Esophagus (tissue), 2 donors: ENCODE measurements around the gene CHAC1. TPM values are rescaled to one million over a fixed set of nuclear protein-coding genes. Genes with fewer than 3 reads are reported as not detected.

Experiments used
- H3K27ac ChIP-seq, 2 donors: one replicate each; pipeline ENCODE4 v1.5.1; 2013; ENCODE audit warnings: low read depth in 2 of 2, mild to moderate bottlenecking in 2 of 2, inconsistent platforms in 1 of 2, low read length in 1 of 2, moderate library complexity in 1 of 2
- H3K27me3 ChIP-seq, 2 donors: one replicate each; pipeline ENCODE4 v1.6.1; 2013; ENCODE audit warnings: low read length in 2 of 2, control low read depth in 1 of 2, mild to moderate bottlenecking in 1 of 2; ENCODE audit not compliant: insufficient read depth in 2 of 2, control insufficient read depth in 1 of 2
- H3K36me3 ChIP-seq, 2 donors: one replicate each; pipeline ENCODE4 v1.6.1; 2013; ENCODE audit warnings: low read length in 1 of 2; ENCODE audit not compliant: control insufficient read depth in 2 of 2, insufficient read depth in 2 of 2
- H3K4me1 ChIP-seq, 2 donors: one replicate each; pipeline ENCODE4 v1.6.1; 2013; ENCODE audit warnings: low read length in 1 of 2; ENCODE audit not compliant: control insufficient read depth in 2 of 2, insufficient read depth in 2 of 2
- H3K4me3 ChIP-seq, 2 donors: one replicate each; pipeline ENCODE4 v1.5.1; 2013; ENCODE audit warnings: low read length in 2 of 2, mild to moderate bottlenecking in 2 of 2, low read depth in 1 of 2, moderate library complexity in 1 of 2
- H3K9me3 ChIP-seq, 2 donors: one replicate each; pipeline ENCODE4 v1.6.1; 2013; ENCODE audit warnings: mild to moderate bottlenecking in 2 of 2, low read depth in 1 of 2, low read length in 1 of 2, moderate library complexity in 1 of 2; ENCODE audit not compliant: control insufficient read depth in 2 of 2, insufficient read depth in 1 of 2
- WGBS, 2 donors: extraction: QIAGEN DNeasy Blood & Tissue Kit; methylation state at CpG; one replicate each; pipeline ENCODE4 v1.1.7; 2013; 5-methylcytosine and 5-hydroxymethylcytosine counted together
- polyA plus RNA-seq, 2 donors: library from polyadenylated mRNA; stranded (reverse); fragments of 200-250 nt; gene quantifications; one replicate each; pipeline ENCODE4 v1.2.3, GENCODE V29; 2013
- donor health status: healthy with polysubstance abuse.
- donor health status: Bipolar disorder and iron deficiency.

Gene CHAC1
- polyA plus RNA-seq, 2 donors = 21.1 to 70.9 TPM

DNA sequence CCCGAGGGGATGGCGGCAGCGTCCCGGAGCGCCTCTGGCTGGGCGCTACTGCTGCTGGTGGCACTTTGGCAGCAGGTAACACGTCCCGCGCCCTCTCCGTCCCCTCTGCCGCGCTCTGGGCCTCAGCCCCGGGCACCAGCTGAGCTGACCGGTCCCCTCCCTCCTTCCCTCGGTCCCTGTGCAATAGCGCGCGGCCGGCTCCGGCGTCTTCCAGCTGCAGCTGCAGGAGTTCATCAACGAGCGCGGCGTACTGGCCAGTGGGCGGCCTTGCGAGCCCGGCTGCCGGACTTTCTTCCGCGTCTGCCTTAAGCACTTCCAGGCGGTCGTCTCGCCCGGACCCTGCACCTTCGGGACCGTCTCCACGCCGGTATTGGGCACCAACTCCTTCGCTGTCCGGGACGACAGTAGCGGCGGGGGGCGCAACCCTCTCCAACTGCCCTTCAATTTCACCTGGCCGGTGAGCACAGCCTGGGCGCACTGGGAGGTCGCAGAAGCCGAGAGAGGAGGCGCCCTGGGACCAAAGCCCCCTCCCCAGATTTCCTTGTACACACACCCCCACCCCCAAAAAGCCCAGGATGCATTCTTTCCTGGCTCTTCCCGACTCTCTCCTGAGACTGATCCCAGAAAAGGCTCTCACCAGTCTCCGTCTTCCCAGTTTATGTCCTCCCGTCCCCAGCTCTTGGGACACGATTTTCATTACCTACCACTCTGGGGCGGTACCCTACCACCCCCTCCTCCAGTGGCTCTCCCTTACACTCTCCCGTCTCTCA, 23.4 kb upstream of the CHAC1 start:
- Histone ChIP-seq H3K27ac (no peak overlapping the region), H3K27me3 (peaks cover 0 to 18% of the 10 kb centered on the region in 2 donors)

DNA sequence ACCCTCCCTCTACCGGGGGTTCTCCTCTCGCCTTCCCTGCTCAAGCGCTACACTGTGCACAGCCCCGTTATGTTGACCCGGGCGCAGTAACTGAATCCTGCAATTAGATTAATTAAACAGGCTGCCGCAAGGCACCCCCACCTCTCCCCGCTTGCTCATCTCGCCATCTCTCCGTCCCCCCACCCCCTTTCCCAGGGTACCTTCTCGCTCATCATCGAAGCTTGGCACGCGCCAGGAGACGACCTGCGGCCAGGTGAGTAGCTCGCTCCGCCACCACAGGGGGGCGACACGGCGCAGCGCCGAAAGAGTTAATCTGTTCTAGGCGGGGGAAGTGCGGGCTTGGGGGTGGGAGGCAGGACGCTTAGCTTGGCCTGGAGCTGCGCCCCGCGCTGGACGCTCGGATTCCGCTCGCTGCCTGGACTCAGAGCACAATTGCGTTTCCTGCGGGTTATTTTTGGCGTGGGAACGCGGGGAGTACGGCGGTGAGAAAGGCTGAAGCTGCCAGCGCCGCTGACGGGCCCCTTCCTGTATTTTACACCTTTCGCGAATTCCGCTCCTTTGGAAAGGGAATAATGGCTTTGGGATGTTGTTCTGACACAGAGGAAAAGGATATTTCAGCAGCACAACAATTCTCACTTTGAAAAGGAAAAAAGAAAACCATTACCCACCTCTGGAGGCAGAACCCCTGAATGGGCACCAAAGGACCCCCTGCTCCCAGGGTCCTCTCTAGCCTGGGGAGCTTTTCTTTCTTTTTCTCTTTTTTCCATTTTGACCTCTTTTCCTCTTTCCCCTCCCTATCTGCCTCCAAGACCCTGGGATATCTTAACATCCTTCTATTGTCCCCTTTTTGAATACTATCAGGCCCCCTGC, 22.6 kb upstream of the CHAC1 start:
- peak overlapping the region; percentile 41 to 52 for H3K4me3 ChIP-seq

More for the DNA sequence above, 23.4 kb upstream of the CHAC1 start:
- 1 to 2% methylated on average over 51 to 56 of the region's 56 CpGs for WGBS, 2 donors
- Histone ChIP-seq H3K4me1 (peaks cover 20 to 28% of the 10 kb centered on the region in 2 donors), H3K9me3 (no peaks in the 10 kb centered on the region), H3K4me3 (peak overlapping the region; percentile 41 to 52), H3K36me3 (no peaks in the 10 kb centered on the region)

DNA sequence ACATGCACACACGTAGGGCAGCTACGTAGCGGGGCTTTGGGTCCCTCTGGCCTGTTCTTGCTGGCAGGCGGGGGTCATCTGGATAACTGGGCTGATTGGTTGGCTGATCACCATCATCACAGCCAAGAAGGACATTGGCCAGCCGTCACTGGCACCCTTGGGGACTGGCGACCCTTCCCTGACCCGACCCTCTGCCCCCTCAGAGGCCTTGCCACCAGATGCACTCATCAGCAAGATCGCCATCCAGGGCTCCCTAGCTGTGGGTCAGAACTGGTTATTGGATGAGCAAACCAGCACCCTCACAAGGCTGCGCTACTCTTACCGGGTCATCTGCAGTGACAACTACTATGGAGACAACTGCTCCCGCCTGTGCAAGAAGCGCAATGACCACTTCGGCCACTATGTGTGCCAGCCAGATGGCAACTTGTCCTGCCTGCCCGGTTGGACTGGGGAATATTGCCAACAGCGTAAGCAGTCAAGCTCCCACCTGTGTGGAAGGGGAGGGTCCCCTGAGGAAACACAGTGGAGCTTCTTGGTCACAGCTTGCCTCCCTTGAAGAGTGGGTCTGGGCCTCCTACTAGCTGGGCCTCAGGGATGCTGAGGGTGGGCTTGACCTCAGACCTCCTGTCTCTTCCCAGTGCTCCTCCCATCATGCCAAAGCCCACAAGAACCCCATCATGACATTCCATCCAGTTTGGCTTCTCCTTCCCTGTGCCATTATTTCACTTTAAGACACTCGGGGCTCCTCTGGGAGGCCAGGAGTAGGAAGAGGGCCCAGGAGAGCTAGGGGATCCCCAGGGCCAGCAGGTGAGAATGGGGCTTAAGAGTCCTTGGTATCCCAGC, 21.8 kb upstream of the CHAC1 start:
- Histone ChIP-seq H3K27ac (peak overlapping the region in 1 of 2 donors; percentile 1), H3K9me3 (no peaks in the 10 kb centered on the region), H3K4me3 (peak overlapping the region; percentile 15 to 41), H3K27me3 (peaks cover 0 to 15% of the 10 kb centered on the region in 2 donors), H3K36me3 (peaks cover 0 to 3% of the 10 kb centered on the region in 2 donors), H3K4me1 (peaks cover 13 to 19% of the 10 kb centered on the region in 2 donors)
- WGBS, 2 donors = 72 to 74% methylated on average over 16 of the region's 16 CpGs

More for the DNA sequence above, 22.6 kb upstream of the CHAC1 start:
- 1% methylated on average over 46 of the region's 46 CpGs for WGBS, 2 donors
- peak overlapping the region in 1 of 2 donors; percentile 1 for H3K27ac ChIP-seq
- no peaks in the 10 kb centered on the region for H3K9me3 ChIP-seq
- peaks cover 19 to 28% of the 10 kb centered on the region in 2 donors for H3K4me1 ChIP-seq
- no peaks in the 10 kb centered on the region for H3K36me3 ChIP-seq
- H3K27me3 ChIP-seq = peaks cover 0 to 15% of the 10 kb centered on the region in 2 donors

DNA sequence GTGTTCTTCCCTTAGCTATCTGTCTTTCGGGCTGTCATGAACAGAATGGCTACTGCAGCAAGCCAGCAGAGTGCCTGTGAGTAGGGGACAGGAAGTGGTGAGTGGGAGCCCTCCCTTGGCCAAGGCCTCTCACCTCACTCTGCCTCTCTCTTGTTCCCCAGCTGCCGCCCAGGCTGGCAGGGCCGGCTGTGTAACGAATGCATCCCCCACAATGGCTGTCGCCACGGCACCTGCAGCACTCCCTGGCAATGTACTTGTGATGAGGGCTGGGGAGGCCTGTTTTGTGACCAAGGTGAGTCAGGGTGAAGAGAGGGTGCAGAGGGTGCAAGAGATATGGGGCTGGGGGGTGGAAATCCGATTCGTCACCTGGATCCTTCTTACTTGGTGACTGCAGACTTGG, 21.1 kb upstream of the CHAC1 start:
- Histone ChIP-seq H3K36me3 (peaks cover 0 to 3% of the 10 kb centered on the region in 2 donors), H3K4me3 (peak overlapping the region in 1 of 2 donors; percentile 15), H3K9me3 (no peaks in the 10 kb centered on the region), H3K4me1 (peaks cover 13 to 18% of the 10 kb centered on the region in 2 donors), H3K27ac (no peak overlapping the region), H3K27me3 (peaks cover 0 to 15% of the 10 kb centered on the region in 2 donors)
- 63 to 75% methylated on average over 8 of the region's 8 CpGs for WGBS, 2 donors

DNA sequence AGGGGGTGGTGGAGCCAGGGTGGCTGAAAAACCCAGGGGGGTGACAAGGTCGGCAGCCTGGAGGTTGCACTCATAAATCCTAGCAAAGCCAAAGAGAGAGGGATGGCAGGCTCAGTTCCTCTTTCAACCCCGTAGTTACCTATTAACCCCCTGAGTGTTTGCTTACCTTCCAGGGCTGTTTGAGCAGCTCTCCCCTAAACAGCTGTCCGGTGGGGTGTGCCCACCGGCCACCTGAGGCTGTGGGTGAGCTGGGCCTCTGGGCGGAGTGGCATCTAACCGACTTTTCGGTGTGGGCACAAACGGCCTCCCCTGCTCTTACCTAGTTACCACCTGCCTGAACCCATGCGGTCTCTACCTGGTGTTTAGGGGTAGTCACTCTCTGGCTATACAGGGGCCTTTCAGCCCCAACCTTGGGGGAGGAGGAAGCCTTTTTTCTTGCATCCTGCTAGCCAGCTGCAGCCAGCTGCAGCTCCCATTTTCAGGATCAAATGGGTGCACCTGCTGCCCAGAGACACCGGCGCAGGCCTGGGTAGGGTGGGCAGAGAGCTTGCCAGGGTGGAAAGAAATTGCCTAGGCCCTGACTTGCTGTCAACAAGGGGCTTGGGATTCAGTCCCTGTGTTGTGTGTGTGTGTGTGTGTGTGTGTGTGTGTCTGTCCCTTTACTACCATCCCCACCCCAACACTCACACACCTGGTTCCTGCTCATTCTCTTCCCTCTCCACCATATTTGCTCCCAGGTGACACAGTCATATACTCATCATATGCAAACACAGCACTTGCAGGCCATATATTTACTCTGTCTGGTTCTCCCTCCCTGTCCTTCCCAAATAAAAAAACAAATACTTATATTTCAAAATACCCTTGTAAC, 20.4 kb upstream of the CHAC1 start:
- H3K4me1 ChIP-seq = peaks cover 13 to 15% of the 10 kb centered on the region in 2 donors

DNA sequence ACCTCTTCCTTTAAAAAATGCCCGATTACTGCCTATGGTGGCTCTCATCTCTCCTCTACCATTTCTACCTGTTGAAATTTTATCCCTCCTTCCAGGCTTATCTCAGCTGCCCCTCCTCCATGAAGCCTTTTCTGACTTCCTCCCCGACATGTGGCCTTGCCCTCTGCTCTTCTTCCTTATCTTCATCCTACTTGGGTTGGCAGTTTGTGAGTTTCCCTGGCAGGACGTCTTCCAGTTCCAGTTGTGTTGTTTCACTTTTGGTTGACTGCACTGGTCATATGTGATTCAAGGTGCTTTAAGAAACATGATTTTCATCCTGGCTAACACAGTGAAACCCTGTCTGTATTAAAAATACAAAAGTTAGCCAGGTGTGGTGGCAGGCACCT, 19.8 kb upstream of the CHAC1 start:
- Histone ChIP-seq H3K27ac (no peak overlapping the region), H3K4me1 (peaks cover 9 to 13% of the 10 kb centered on the region in 2 donors), H3K9me3 (no peaks in the 10 kb centered on the region), H3K36me3 (peaks cover 0 to 3% of the 10 kb centered on the region in 2 donors), H3K4me3 (no peak overlapping the region), H3K27me3 (peaks cover 0 to 8% of the 10 kb centered on the region in 2 donors)
- 64 to 77% methylated on average over 3 of the region's 3 CpGs for WGBS, 2 donors

More for the DNA sequence above, 20.4 kb upstream of the CHAC1 start:
- H3K27me3 ChIP-seq = peaks cover 0 to 12% of the 10 kb centered on the region in 2 donors
- no peak overlapping the region for H3K27ac ChIP-seq
- H3K36me3 ChIP-seq = peaks cover 0 to 3% of the 10 kb centered on the region in 2 donors
- WGBS, 2 donors = 62 to 69% methylated on average over 11 of the region's 11 CpGs
- H3K4me3 ChIP-seq = no peak overlapping the region
- no peaks in the 10 kb centered on the region for H3K9me3 ChIP-seq

DNA sequence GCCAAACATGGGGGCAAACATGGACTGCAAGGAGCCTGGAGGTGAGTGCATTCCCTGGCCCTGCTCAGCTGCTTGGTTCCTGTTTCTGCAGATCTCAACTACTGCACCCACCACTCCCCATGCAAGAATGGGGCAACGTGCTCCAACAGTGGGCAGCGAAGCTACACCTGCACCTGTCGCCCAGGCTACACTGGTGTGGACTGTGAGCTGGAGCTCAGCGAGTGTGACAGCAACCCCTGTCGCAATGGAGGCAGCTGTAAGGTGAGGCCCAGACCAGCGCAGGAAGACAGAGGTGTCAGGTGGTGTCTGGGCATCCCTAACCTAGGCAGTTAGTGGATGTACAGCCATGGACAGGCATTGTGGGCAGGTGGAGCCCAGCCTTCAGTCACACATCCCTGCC, 18.8 kb upstream of the CHAC1 start:
- peaks cover 0 to 3% of the 10 kb centered on the region in 2 donors for H3K36me3 ChIP-seq
- no peaks in the 10 kb centered on the region for H3K9me3 ChIP-seq
- 85 to 88% methylated on average over 6 of the region's 6 CpGs for WGBS, 2 donors
- peak overlapping the region in 1 of 2 donors; percentile 4 for H3K4me3 ChIP-seq
- no peak overlapping the region for H3K27ac ChIP-seq
- peaks cover 6 to 9% of the 10 kb centered on the region in 2 donors for H3K4me1 ChIP-seq
- peaks cover 0 to 8% of the 10 kb centered on the region in 2 donors for H3K27me3 ChIP-seq

DNA sequence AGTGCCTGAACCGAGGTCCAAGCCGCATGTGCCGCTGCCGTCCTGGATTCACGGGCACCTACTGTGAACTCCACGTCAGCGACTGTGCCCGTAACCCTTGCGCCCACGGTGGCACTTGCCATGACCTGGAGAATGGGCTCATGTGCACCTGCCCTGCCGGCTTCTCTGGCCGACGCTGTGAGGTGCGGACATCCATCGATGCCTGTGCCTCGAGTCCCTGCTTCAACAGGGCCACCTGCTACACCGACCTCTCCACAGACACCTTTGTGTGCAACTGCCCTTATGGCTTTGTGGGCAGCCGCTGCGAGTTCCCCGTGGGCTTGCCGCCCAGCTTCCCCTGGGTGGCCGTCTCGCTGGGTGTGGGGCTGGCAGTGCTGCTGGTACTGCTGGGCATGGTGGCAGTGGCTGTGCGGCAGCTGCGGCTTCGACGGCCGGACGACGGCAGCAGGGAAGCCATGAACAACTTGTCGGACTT, 17.0 kb upstream of the CHAC1 start:
- H3K27me3 ChIP-seq = peaks cover 0 to 3% of the 10 kb centered on the region in 2 donors
- no peaks in the 10 kb centered on the region for H3K9me3 ChIP-seq
- H3K36me3 ChIP-seq = peaks cover 0 to 3% of the 10 kb centered on the region in 2 donors
- 87 to 92% methylated on average over 31 of the region's 31 CpGs for WGBS, 2 donors
- H3K4me3 ChIP-seq = no peak overlapping the region
- peaks cover 0 to under 1% of the 10 kb centered on the region in 2 donors for H3K4me1 ChIP-seq
- no peak overlapping the region for H3K27ac ChIP-seq
